Posterior vena cava (tissue), 2 donors: Measurements from ENCODE around the gene ITGA5. TPM values are rescaled to one million over a fixed set of nuclear protein-coding genes. Genes with fewer than 3 reads are reported as not detected.
A peak's percentile ranks its signal among the peaks of the same experiment; 100 is the strongest.

Experiments
- DNase-seq: peaks from one replicate; pipeline ENCODE4 v3.0.0-alpha.2; 2020; ENCODE audit warnings: low spot score
- intact Hi-C, 2 donors: fragments of 100-400 bp; cut with DNase I; formaldehyde crosslinking; loops; one replicate each; pipeline versions ENCODE4 v1.14.1 to v1.14.2; 2022 to 2023
- long read RNA-seq, 2 donors: library from polyadenylated mRNA; unstranded; transcript quantifications; one replicate each; pipeline ENCODE4 v2.0.0, GENCODE V29; 2020 to 2021
- total RNA-seq, 2 donors: library from RNA; stranded (reverse); fragmentation: NEBNext Ultra II Directional; extraction: Animal tissue kit (Norgen Biotek cat#: 25700); gene quantifications; one replicate each; pipeline ENCODE4 v1.2.1, GENCODE V29; 2021
- donor health status: DM: yes; HTN: yes; CAD: no.
- donor health status: DM: yes; HTN: yes; CAD: no.

The ITGA5 gene
- 1,000 to 10,000 TPM in 1 of 2 donors, 100 to 1,000 TPM in 1; 833 to 1,151 TPM for total RNA-seq
- long read RNA-seq, donor 1, full-length matches to known transcripts = 8 of 96 reads
- long read RNA-seq, donor 1, partial matches to known transcripts = 67 of 96 reads
- long read RNA-seq, donor 1, other reads (novel, unspliced or antisense) = 21 of 96 reads
- long read RNA-seq, donor 2, full-length matches to known transcripts = 4 of 239 reads
- long read RNA-seq, donor 2, partial matches to known transcripts = 165 of 239 reads
- long read RNA-seq, donor 2, other reads (novel, unspliced or antisense) = 70 of 239 reads

DNA sequence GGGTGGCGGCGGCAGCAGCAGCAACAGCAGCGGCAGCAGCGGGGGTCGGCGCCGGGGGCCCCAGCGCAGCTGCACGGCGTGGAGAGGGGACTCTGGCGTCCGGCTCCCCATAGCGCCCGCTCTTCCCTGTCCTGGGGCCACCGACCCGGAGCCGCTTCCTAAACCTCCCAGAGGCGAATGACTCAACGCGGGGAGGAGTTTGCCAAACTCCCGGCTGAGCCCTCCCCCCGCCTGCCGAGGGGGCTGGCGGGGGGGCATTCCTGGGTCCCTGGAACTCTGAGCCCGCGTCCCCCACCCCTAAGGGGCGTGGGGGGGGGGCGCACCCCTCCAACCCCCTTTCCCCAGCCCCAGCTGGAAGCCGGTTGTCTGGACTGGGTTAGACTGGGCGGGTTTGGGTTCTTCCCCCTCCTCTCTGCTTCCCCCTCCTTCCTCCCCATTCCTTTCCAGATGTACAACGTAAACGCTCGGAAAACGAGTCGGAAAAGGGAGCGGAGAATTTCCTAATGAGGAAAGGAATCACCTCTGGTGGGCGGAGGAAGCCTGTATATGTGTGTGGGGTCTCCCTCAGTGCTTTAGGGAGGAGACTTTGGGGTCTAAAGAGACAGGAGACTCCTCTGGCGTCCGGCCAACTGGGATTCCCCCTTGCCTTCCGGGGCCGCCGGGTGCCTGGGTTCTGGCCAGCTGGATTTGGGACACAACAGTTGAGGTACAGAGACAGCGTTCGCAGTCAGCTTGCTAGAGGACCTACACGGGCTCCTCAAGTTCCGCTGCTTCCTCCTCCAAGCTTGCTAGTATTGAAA is at the start of gene ITGA5:
Gene ITGA5, minus strand, starts transcription at position 179 of the 800 bp plus-strand sequence. Its CDS starts 68 bp downstream, at position 111.
- DNase-seq = peak; percentile 94
- intact Hi-C loops = no loop called here

DNA sequence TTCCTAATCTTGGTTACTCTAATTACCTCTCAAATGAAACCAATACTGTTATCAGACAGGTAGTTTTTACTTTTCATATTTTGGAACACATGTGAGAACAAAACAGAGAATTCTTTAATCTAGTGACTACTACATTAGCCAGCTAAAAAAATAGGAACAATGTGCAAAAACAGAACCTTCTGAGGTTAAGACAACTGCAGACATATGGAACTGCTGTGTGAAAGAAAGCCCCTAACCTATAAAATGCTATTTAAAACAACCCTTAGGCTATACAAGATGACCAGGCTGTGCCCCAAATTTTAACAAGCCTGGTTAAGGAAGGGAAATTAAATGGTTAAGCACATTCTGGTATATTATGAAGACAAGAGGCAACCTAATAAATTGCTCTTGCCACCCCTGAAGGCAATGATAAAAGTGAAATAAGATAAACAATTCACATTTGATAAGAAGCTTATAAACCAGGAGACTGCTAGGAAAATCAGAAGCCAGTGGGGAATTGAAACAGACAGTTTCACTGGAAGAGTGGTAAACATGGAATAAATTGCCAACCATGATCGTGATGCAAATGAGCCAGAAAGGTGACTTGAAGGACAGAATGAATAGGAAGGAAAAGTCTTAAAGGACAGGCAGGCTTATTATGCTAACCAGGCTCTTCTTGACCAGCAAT is 46.9 kb upstream of the ITGA5 start:
- intact Hi-C loops = no loop called here
- no peak for DNase-seq

DNA sequence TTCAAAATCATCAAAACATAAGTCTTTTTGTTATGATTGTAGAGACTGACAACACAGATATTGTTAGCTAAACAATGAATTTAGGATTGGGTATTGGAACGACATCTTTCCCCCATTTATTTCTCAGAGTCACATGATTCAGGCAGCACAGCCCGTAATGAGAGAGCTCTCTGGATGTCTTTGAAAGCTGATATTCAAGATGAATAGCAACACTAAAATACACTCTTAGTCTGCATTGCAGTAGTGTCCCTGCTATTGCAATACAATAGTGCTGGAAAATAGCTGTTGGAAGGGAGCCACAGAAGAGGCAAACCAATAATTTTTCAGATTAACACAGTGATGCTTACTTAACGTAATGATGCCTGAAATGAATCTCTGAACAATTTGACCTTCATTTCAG is 44.4 kb upstream of the ITGA5 start:
- intact Hi-C loops = no loop called here

DNA sequence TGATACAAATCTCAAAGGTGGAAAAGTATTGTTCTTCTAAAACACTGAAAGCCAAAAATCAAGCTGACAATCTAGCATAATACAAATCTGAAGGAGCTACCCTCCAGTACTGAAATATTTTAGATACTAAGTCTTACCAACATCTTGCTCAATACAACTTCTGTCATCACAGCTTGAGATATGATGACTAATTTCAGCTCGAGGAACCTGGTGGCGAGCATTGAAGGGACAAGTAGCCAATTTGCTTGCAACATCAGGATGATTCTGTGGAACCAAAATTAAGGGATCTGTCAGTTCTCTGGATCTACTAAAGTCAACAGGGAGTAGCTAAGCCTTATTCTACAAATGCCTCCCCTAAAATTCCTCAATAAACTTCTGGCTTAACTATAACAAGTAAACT is 44.0 kb upstream of the ITGA5 start:
- no peak for DNase-seq

More for the DNA sequence above, 44.4 kb upstream of the ITGA5 start:
- no peak for DNase-seq

DNA sequence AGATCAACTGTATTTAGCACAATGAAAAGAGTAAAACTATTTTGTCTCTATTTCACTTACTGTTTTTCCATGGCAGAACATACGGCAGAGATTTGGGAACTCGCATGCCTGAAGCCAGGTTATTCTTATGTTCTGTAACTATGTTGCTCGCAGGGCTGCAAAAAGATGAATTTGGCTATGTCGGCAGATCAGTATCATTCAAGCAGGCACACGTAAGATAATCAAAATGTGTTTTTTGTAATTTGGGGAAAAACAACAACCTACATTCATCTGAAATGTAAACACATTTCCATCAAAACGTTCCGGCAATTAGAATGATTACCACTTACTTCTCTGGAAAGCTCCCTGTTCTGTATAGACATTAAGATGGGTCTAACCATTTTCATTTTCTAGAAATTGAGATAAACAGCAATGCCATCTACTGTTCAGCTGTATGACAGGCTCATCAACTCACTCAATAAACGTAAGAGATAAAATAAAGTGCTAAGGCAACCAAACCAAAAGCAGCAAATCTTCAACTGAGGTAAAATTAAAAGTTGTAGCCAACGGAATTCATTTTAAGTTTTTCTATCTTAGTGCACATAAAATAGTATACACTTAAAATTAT is 41.4 kb upstream of the ITGA5 start:
- intact Hi-C loops = no loop called here
- no peak for DNase-seq

More for the DNA sequence above, 44.0 kb upstream of the ITGA5 start:
- intact Hi-C loops = no loop called here

DNA sequence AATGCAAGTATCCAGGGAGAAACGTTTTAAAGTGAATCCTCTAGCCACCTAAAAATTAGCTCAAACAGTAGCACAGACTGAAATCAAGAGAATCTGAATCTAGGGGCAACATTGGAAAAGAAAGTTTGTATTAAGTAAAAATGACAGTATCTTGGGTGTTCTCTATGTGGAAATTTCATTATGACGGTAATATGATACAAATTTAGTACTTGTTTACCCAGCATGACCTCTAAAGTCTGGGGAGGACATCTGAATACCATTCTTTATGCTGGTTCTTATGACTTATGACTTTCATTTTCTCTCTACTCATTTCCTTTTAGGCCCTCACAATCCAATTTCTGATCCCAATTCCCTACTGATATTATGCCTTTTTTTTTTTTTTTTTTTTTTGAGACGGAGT is 40.3 kb upstream of the ITGA5 start:
- intact Hi-C loops = no loop called here
- DNase-seq = no peak

DNA sequence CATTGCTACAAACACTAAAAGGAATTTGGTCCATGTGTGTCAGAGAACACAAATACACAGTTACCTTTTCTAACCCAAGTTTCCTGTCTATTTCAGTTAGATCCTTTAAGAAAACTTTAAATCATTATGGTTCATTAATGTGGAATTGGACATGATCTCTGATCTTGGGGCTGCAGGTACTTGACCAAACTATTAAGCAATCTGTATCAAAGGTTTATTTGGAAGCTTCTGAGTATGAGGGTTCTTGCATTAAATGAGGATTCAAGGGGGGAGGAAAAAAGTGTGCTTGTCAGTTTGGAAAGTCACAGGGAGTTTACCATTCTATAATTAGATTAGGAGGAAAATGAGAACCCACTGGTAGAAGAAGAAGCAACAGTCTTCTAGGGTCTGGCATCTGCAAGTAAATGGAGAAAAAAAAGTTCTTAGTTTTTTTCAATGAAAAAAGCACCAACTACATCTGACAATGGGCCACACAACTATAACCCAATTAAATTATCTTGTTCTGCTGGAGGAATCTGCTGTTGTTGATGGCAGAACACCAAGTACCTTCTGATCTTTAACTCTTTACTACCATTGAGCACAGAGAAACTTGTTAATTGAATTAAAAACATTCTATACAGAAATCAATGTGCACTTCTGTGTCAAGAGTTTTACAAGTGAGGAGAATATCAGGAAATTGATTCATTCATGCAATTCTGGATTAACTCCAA is 36.8 kb upstream of the ITGA5 start:
- no peak for DNase-seq
- intact Hi-C loops = no loop called here

DNA sequence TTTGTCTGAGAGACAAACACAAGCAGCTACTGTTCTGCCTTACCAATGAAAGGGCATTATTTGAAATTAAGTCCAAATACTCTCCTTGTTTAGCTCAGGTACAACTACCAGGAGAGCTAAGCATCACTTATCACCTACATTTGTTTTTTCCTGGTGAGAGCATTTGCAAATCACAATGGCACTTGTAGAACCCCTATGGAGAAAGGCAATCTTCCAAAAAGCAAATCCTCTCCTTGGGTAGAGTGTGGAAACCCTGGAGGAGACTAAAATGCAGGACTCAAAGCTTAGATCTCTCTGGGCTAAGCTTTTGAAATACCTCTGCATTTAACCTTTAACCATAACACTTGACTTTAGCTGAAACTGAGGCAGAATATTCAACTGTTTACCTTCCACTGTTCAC is 33.6 kb upstream of the ITGA5 start:
- intact Hi-C loops = no loop called here
- no peak for DNase-seq

DNA sequence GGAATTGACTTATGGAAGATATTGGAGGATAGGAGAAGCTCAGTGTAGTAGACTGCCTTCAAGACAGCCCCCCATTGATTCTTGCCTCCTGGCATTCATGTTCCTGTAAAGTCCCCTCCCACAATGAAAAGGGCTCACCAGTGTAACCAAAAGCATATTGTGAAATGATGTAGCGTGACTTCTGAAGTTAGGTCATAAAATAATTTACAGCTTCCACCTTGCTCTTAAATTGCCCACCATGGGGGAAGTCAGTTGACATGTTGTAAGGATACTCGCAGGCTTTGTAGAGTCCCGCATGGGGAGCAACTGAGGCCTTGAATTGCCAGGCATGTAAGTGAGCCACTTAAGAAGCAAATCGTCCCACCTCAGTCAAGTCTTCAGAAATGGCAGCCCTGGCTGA is 29.3 kb upstream of the ITGA5 start:
- no peak for DNase-seq

DNA sequence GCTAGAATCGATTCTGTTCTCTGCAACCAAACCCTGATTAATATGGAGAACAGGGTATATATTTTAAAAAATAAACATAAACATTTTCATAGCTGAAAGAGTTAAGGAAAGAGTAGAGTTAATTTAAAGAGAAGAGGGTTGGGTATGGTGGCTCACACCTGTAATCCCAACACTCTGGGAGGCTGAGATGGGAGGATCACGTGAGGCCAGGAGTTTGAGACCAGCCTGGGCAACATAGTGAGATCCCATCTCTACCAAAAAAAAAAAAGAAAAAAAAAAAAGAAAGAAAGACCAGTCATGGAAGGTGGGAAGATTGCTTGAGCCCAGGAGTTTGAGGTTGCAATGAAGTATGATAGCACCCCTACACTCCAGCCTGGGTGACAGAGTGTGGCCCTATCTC is 28.9 kb upstream of the ITGA5 start:
- no peak for DNase-seq
- intact Hi-C loops = no loop called here

More for the DNA sequence above, 29.3 kb upstream of the ITGA5 start:
- intact Hi-C loops = no loop called here

DNA sequence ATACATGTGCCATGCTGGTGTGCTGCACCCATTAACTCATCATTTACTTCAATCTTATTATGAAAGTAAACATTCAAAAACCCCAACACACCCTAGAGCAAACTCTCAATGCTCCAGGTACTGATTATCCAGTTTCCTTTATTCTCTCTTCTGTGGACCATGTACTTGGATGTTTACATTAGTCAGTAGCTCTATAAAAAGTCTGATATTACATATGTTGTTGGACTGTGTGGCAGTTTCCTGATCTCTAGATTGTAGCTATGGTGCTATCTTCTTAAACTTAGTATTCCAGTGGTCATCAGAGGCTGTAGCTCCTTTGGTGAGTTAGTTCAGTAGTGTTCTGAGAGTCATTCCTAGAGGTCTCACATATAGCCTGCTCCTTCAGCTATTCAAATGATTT is 25.1 kb upstream of the ITGA5 start:
- DNase-seq = no peak
- intact Hi-C loops = no loop called here

DNA sequence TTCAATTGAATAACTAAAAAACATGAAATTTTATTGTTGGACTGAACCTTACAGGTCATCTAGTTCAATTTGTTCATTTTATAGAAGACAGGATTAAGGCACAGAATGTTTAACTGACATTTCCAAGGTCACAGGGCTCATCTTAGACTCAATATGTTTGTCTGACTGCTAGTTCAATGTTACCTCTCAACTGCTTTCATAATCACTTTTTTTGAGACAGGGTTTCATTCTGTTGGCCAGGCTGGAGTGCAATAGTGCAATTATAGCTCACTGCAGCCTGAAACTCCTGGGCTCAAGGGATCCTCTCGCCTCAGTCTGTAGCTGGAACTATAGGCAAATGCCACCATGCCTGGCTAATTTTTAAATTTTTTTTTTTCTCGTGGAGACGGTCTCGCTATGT is 24.4 kb upstream of the ITGA5 start:
- no peak for DNase-seq
- intact Hi-C loops = no loop called here

DNA sequence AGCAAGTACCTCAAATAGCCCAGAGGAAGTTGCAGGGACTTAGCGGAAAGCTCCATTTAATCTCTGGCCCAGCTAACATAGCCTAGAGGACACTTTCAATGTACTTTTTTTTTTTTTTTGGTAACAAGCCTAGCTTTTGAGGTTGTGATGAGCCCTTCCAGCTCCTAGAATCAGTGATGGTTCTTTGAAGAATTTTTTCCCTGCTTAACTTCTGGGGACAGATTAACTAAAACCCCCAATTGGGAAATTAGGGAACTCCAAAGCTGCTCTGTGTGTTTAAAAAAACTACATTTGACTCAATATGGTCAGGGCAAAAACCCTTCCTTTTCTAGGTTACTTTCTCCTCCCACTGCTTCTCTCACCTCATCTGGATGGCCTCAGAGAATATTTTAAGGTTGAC is 23.9 kb upstream of the ITGA5 start:
- intact Hi-C loops = no loop called here
- DNase-seq = no peak

DNA sequence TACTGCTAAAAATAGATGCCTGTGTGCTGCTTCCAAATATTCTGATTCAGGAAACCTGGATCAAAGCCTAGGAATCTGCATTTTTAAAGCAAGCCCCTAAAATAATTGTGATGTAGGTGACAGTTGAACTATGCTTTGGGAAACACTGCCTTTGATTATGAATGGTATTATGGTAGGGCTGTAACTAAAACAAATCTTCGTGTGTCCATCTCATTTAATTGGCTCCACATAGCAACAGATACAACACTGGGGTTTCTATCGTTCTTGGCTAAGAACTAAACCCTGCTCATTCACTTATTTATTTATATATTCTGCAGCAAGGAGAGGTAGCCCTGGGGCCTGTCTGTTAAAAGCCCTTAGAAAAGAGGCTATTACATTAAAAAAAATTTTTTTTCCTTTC is 23.0 kb upstream of the ITGA5 start:
- DNase-seq = no peak
- intact Hi-C loops = no loop called here

DNA sequence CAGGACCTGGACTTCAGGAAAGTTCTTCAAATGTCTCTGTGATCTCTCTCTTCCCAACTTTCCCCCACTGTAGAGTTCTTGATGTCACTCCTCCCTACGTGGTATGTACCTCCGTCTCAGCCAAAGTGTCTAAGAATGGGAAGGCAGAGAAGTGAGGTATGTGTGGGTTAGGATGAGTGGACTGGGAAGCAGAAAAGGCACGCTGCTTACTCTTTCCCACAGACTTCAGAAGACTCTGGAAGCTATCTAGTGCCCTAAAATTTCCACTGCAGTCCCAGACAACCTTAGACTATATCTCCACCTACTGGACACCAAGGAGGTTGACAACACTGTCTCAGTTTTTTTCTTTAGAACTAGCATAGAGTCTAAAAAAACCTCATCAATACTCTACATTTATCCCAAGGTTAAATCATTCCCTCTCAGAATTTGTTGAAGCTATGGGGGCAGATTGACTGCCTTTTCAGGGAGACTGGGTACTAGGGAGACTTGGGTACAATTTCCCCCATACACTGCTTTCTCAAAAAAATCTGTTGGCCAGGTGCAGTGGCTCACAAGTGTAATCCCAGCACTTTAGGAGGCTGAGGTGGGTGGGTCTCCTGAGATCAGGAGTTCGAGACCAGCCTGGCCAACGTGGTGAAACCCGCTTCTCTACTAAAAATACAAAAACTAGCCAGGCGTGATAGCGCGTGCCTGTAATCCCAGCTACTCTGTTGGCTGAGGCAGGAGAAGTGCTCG is 20.6 kb upstream of the ITGA5 start:
- intact Hi-C loops = loop anchor here (5.0 to 10.0 kb wide), 3 partner anchors 37 to 55 kb away; partner anchors contain the start of gene ZNF385A (in 1 of the 2)
- no peak for DNase-seq

DNA sequence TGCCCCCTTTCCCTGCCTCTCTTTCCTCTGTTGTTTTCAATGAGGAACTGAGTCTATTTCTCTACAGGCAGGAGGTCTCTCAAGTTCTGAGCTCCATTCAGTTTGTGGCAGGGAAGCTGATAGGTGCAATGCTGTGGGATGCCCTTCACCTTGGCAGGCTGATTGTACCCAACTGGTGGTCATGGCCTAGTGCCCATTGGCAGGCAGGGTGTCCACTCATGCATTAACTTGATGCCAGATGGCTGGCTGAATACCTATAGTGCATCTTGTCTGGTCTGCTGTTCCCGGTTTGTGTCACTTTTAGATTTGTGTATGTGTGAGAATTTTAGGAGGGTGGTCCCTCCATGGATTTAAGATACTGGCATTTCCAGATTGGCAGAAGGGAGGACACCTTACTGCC is 20.0 kb upstream of the ITGA5 start:
- intact Hi-C loops = loop anchor here (5.0 to 10.0 kb wide), 3 partner anchors 37 to 54 kb away; partner anchors contain the start of gene ZNF385A (in 1 of the 2)

DNA sequence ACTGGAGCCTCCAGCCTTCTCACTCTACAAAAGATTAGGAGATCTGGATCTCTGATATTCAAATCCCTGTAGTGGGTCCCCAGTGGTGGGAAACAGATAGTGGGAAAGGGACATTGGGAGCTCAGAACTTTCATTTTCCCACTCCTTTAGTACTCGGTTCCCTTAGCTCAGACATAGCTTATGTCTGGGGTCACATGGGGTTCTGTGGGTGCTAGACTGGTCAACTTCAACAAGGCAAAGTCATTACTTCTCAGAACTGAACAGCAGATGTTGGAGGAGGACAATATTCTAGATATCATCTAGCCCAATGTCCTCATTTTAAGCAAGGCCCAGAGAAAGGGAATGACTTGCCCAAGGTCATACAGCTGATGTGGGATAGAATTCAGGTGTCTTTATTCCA is 19.5 kb upstream of the ITGA5 start:
- intact Hi-C loops = loop anchor here (5.0 to 10.0 kb wide), 3 partner anchors 36 to 54 kb away; partner anchors contain the start of gene ZNF385A (in 1 of the 2)
- DNase-seq = no peak

More for the DNA sequence above, 20.0 kb upstream of the ITGA5 start:
- DNase-seq = no peak

DNA sequence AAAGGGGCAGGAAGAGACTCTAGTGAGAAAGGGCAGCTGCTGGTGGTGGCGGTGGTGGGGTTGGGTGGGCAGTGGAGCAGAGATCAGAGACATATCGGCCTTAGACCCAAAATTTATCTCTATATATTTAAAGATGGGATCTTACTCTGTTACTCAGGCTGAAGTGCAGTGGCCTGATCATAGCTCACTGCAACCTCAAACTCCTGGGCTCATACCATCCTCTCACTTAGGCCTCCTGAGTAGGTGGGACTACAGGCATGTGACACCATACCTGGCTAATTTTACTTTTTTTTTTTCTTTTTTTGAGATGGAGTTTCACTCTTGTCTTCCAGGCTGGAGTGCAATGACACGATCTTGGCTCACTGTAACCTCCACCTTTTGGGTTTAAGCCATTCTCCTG is 18.6 kb upstream of the ITGA5 start:
- intact Hi-C loops = loop anchor here (5.0 to 10.0 kb wide), 3 partner anchors 35 to 53 kb away; partner anchors contain the start of gene ZNF385A (in 1 of the 2)
- DNase-seq = no peak
